OCI-LY1 (cell line): ENCODE measurements around the gene BASP1.

Source experiments
- EZH2 ChIP-seq: fragments of 200-600 bp; sonication (generic), shearing (Covaris generic); IDR thresholded peaks from 2 replicates; pipeline ENCODE4 v1.8.0; 2017; ENCODE audit warnings: borderline replicate concordance, mixed run types, mild to moderate bottlenecking, antibody characterized with exemption, low read length, moderate library complexity, mixed read lengths
- TF ChIP-seq, protein P1 (sequence below): fragments of 200-600 bp; sonication (generic), shearing (Covaris generic); IDR thresholded peaks from 2 replicates; pipeline ENCODE4 v1.5.1; 2017; ENCODE audit warnings: mild to moderate bottlenecking, antibody characterized with exemption, low read length, moderate library complexity, mixed read lengths

- TF ChIP-seq, protein P1, sequence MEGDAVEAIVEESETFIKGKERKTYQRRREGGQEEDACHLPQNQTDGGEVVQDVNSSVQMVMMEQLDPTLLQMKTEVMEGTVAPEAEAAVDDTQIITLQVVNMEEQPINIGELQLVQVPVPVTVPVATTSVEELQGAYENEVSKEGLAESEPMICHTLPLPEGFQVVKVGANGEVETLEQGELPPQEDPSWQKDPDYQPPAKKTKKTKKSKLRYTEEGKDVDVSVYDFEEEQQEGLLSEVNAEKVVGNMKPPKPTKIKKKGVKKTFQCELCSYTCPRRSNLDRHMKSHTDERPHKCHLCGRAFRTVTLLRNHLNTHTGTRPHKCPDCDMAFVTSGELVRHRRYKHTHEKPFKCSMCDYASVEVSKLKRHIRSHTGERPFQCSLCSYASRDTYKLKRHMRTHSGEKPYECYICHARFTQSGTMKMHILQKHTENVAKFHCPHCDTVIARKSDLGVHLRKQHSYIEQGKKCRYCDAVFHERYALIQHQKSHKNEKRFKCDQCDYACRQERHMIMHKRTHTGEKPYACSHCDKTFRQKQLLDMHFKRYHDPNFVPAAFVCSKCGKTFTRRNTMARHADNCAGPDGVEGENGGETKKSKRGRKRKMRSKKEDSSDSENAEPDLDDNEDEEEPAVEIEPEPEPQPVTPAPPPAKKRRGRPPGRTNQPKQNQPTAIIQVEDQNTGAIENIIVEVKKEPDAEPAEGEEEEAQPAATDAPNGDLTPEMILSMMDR: no peak
- no peak for TF ChIP-seq EZH2
These were observed 70.2 kb downstream of the BASP1 start for GRCh38 chr5:17287501-17288155.
